GM18507 (cell line): Measurements from ENCODE around the gene SPACA1.

ENCODE experiments used
- DNase-seq: peaks from one replicate; pipeline ENCODE4 v3.0.0; 2011; ENCODE audit warnings: low read depth; ENCODE audit not compliant: insufficient read length; ENCODE audit errors: extremely low spot score
- FAIRE-seq: peaks from 2 replicates; lab custom pipeline; 2011; peaks lifted over from hg19 to GRCh38; lab: Jason Lieb, UNC

SPACA1 gene

GRCh38 chr6:88077305-88077704 lies 29.7 kb downstream of the SPACA1 start:
- no peak for FAIRE-seq
- DNase-seq = no peak

- DNase-seq (no peak), FAIRE-seq (no peak)
Measured at GRCh38 chr6:88086792-88087191, 39.2 kb downstream of the SPACA1 start.

GRCh38 chr6:88089708-88090107 lies 42.1 kb downstream of the SPACA1 start:
- DNase-seq (no peak), FAIRE-seq (no peak)

GRCh38 chr6:88105741-88106340 lies 58.2 kb downstream of the SPACA1 start:
- FAIRE-seq (no peak), DNase-seq (no peak)

GRCh38 chr6:88107241-88107640 lies 59.6 kb downstream of the SPACA1 start:
- FAIRE-seq = no peak
- DNase-seq = no peak

- DNase-seq (no peak), FAIRE-seq (no peak)
Measured at GRCh38 chr6:88111991-88112390, 64.3 kb downstream of the SPACA1 start.

- DNase-seq (no peak), FAIRE-seq (no peak)
Measured at GRCh38 chr6:88114838-88115237, 67.2 kb downstream of the SPACA1 start.

- FAIRE-seq (no peak), DNase-seq (no peak)
Measured at GRCh38 chr6:88115307-88115706, 67.7 kb downstream of the SPACA1 start.

- no peak for FAIRE-seq
- DNase-seq = no peak
Measured at GRCh38 chr6:88116276-88116675, 68.6 kb downstream of the SPACA1 start.
